Measurements from ENCODE around the gene FA2H.
"Not testable (repeated sequence)": the region's sequence is repeated elsewhere in the genome, so short reads cannot be mapped to it uniquely, and the experiment has no call there.

FA2H gene

GRCh38 chr16:74774223-74775139 lies at the start of gene FA2H:
TSS of gene FA2H (minus strand) at chr16:74774820. CDS start at chr16:74774755, 65 bp downstream.
- peak; percentile 33 for DNase-seq (ENCODE audit: low spot score)

GRCh38 chr16:74817851-74818250 lies 43.2 kb upstream of the FA2H start:
- no peak for DNase-seq (ENCODE audit: low spot score)

- peak; percentile 63 for DNase-seq (ENCODE audit: low spot score)
Measured at GRCh38 chr16:74813109-74813641, 38.6 kb upstream of the FA2H start.

GRCh38 chr16:74811911-74812310 lies 37.3 kb upstream of the FA2H start:
- DNase-seq (ENCODE audit: low spot score), result no peak

- not testable (repeated sequence) for DNase-seq (ENCODE audit: low spot score)
Measured at GRCh38 chr16:74811216-74811615, 36.6 kb upstream of the FA2H start.

GRCh38 chr16:74807052-74807646 lies 32.5 kb upstream of the FA2H start:
- DNase-seq (ENCODE audit: low spot score), result no peak

- DNase-seq (ENCODE audit: low spot score), result no peak
Measured at GRCh38 chr16:74800216-74800871, 25.7 kb upstream of the FA2H start.

GRCh38 chr16:74797414-74797813 lies 22.8 kb upstream of the FA2H start:
- no peak for DNase-seq (ENCODE audit: low spot score)

GRCh38 chr16:74795104-74795503 lies 20.5 kb upstream of the FA2H start:
- DNase-seq (ENCODE audit: low spot score), result no peak

- no peak for DNase-seq (ENCODE audit: low spot score)
Measured at GRCh38 chr16:74794668-74795067, 20.0 kb upstream of the FA2H start.

- DNase-seq (ENCODE audit: low spot score), result no peak
Measured at GRCh38 chr16:74793571-74793970, 19.0 kb upstream of the FA2H start.

GRCh38 chr16:74792225-74792624 lies 17.6 kb upstream of the FA2H start:
- DNase-seq (ENCODE audit: low spot score), result no peak

- DNase-seq (ENCODE audit: low spot score), result not testable (repeated sequence)
Measured at GRCh38 chr16:74791749-74792148, 17.1 kb upstream of the FA2H start.

GRCh38 chr16:74788108-74788507 lies 13.5 kb upstream of the FA2H start:
- no peak for DNase-seq (ENCODE audit: low spot score)

- no peak for DNase-seq (ENCODE audit: low spot score)
Measured at GRCh38 chr16:74785031-74785430, 10.4 kb upstream of the FA2H start.

GRCh38 chr16:74778646-74779045 lies 4.0 kb upstream of the FA2H start:
- no peak for DNase-seq (ENCODE audit: low spot score)

- DNase-seq (ENCODE audit: low spot score), result no peak
Measured at GRCh38 chr16:74776926-74777325, 2.3 kb upstream of the FA2H start.

GRCh38 chr16:74775255-74775654 lies 635 bp upstream of the FA2H start:
- no peak for DNase-seq (ENCODE audit: low spot score)

- no peak for DNase-seq (ENCODE audit: low spot score)
Measured at GRCh38 chr16:74773446-74774222, 986 bp downstream of the FA2H start.

- no peak for DNase-seq (ENCODE audit: low spot score)
Measured at GRCh38 chr16:74771656-74772315, 2.8 kb downstream of the FA2H start.

GRCh38 chr16:74770831-74771526 lies 3.6 kb downstream of the FA2H start:
- DNase-seq (ENCODE audit: low spot score), result no peak
